Neural cell (in vitro differentiated cells): ENCODE results near the gene CNNM2. TPM values are rescaled to one million over a fixed set of nuclear protein-coding genes. Genes with fewer than 3 reads are reported as not detected.

Experiments
- H2AFZ ChIP-seq: fragments of 200-600, 300-800 bp; sonication (generic), shearing (Covaris generic); 2 replicates; pipeline ENCODE4 v1.6.0; 2014; ENCODE audit warnings: low read depth, mild to moderate bottlenecking, antibody characterized with exemption, low read length, moderate library complexity
- H3F3A ChIP-seq: fragments of 200-600 bp; shearing (Covaris generic); 2 replicates; pipeline ENCODE4 v1.6.1; 2016; ENCODE audit warnings: mild to moderate bottlenecking, moderate library complexity, mixed read lengths, antibody characterized with exemption, low read length; ENCODE audit not compliant: insufficient read depth, poor library complexity, severe bottlenecking
- H3K27ac ChIP-seq: fragments of 200-600, 300-800 bp; sonication (generic), shearing (Covaris generic); 2 replicates; pipeline ENCODE4 v1.5.1; 2014; ENCODE audit warnings: mild to moderate bottlenecking, low read length, moderate library complexity
- H3K27me3 ChIP-seq: fragments of 300-800, 200-600 bp; sonication (generic), shearing (Covaris generic); 2 replicates; pipeline ENCODE4 v1.6.0; 2014; ENCODE audit warnings: mild to moderate bottlenecking, low read depth, low read length, moderate library complexity; ENCODE audit not compliant: insufficient read depth
- H3K36me3 ChIP-seq: fragments of 300-800, 200-600 bp; sonication (generic), shearing (Covaris generic); 2 replicates; pipeline ENCODE4 v1.5.1; 2014; ENCODE audit warnings: mild to moderate bottlenecking, antibody characterized with exemption, low read length, moderate library complexity; ENCODE audit not compliant: insufficient read depth
- H3K4me2 ChIP-seq: fragments of 300-800, 200-600 bp; sonication (generic), shearing (Covaris generic); 2 replicates; pipeline ENCODE4 v1.6.0; 2014; ENCODE audit warnings: mild to moderate bottlenecking, low read length
- H3K4me3 ChIP-seq: fragments of 300-800, 200-600 bp; sonication (generic), shearing (Covaris generic); 2 replicates; pipeline ENCODE4 v1.5.1; 2014; ENCODE audit warnings: mild to moderate bottlenecking, low read length, moderate library complexity
- H3K79me2 ChIP-seq: fragments of 200-600 bp; shearing (Covaris generic); replicated peaks from 2 replicates; pipeline ENCODE4 v1.6.0; 2014; ENCODE audit warnings: mild to moderate bottlenecking, low read length, moderate library complexity; ENCODE audit not compliant: insufficient read depth
- H3K9ac ChIP-seq: fragments of 300-800, 200-600 bp; sonication (generic), shearing (Covaris generic); 2 replicates; pipeline ENCODE4 v1.6.1; 2016; ENCODE audit warnings: mild to moderate bottlenecking, low read length, mixed read lengths
- H3K9me2 ChIP-seq: fragments of 200-600 bp; shearing (Covaris generic); 2 replicates; pipeline ENCODE4 v1.6.1; 2016; ENCODE audit warnings: mild to moderate bottlenecking, low read length, mixed read lengths; ENCODE audit not compliant: insufficient read depth
- H3K9me3 ChIP-seq: fragments of 200-600, 300-800 bp; sonication (generic), shearing (Covaris generic); 2 replicates; pipeline ENCODE4 v1.6.1; 2016; ENCODE audit warnings: mild to moderate bottlenecking, mixed run types, low read length, moderate library complexity, mixed read lengths
- H4K20me1 ChIP-seq: fragments of 200-600 bp; shearing (Covaris generic); 2 replicates; pipeline ENCODE4 v1.6.1; 2016; ENCODE audit warnings: mild to moderate bottlenecking, mixed run types; ENCODE audit not compliant: insufficient read depth
- CTCF ChIP-seq: fragments of 450-650 bp; IDR thresholded peaks from 2 replicates; pipeline ENCODE4 v1.5.1; 2014; ENCODE audit warnings: antibody characterized with exemption, mild to moderate bottlenecking, moderate library complexity; ENCODE audit not compliant: poor library complexity, severe bottlenecking
- EP300 ChIP-seq: fragments of 450-650 bp; conservative IDR thresholded peaks from 2 replicates; pipeline ENCODE4 v1.6.1; 2014; ENCODE audit warnings: antibody characterized with exemption, mild to moderate bottlenecking, moderate library complexity; ENCODE audit not compliant: poor library complexity, severe bottlenecking
- EZH2 ChIP-seq: fragments of 200-600, 300-800 bp; shearing (Covaris generic), sonication (generic); IDR thresholded peaks from 2 replicates; pipeline ENCODE4 v1.6.1; 2014; ENCODE audit warnings: antibody characterized with exemption, low read length, borderline replicate concordance, mild to moderate bottlenecking; ENCODE audit not compliant: insufficient read depth, poor library complexity, severe bottlenecking
- MXI1 ChIP-seq: fragments of 450-650 bp; conservative IDR thresholded peaks from 2 replicates; pipeline ENCODE4 v1.6.1; 2014; ENCODE audit warnings: antibody characterized with exemption, mild to moderate bottlenecking; ENCODE audit not compliant: poor library complexity, severe bottlenecking
- POLR2AphosphoS5 ChIP-seq: IDR thresholded peaks from 2 replicates; pipeline ENCODE4 v1.6.1; 2012
- RAD21 ChIP-seq: fragments of 450-650 bp; conservative IDR thresholded peaks from 2 replicates; pipeline ENCODE4 v1.6.1; 2014; ENCODE audit warnings: antibody characterized with exemption, mild to moderate bottlenecking, moderate library complexity
- SMC3 ChIP-seq: fragments of 450-650 bp; conservative IDR thresholded peaks from 2 replicates; pipeline ENCODE4 v1.6.1; 2014; ENCODE audit warnings: antibody characterized with exemption, mild to moderate bottlenecking, moderate library complexity; ENCODE audit not compliant: poor library complexity
- TAF1 ChIP-seq: IDR thresholded peaks from 2 replicates; pipeline ENCODE4 v1.6.1; 2012; ENCODE audit warnings: low read depth
- polyA plus RNA-seq: library from polyadenylated mRNA; depleted of rRNA; stranded (reverse); fragments of >200 nt; gene quantifications from 2 replicates; pipeline ENCODE4 v1.2.3, GENCODE V29; 2014
- TF ChIP-seq, protein P1 (sequence below): IDR thresholded peaks from 2 replicates; pipeline ENCODE4 v1.6.1; 2012; ENCODE audit warnings: borderline replicate concordance

Gene CNNM2
- polyA plus RNA-seq, 1 donor from 2014 or later = 5.0 TPM

GRCh38 chr10:102945449-102945848 is 27.4 kb downstream of the CNNM2 start:
- Histone ChIP-seq H4K20me1 (peaks cover 3% of the 10 kb centered on the region), H3K79me2 (no peaks in the 10 kb centered on the region), H3K4me3 (no peak overlapping the region), H3K36me3 (no peaks in the 10 kb centered on the region), H3K9ac (no peak overlapping the region), H3K4me2 (no peak overlapping the region), H3F3A (no peaks in the 10 kb centered on the region), H2AFZ (no peak overlapping the region), H3K9me3 (no peaks in the 10 kb centered on the region), H3K27me3 (no peaks in the 10 kb centered on the region), H3K9me2 (no peaks in the 10 kb centered on the region), H3K27ac (no peak overlapping the region)
- no peak for TF ChIP-seq EP300
- TF ChIP-seq TAF1 = no peak
- no peak for TF ChIP-seq RAD21
- no peak for TF ChIP-seq SMC3
- TF ChIP-seq POLR2AphosphoS5 = no peak
- TF ChIP-seq MXI1 = no peak
- no peak for TF ChIP-seq CTCF
- TF ChIP-seq, protein P1, sequence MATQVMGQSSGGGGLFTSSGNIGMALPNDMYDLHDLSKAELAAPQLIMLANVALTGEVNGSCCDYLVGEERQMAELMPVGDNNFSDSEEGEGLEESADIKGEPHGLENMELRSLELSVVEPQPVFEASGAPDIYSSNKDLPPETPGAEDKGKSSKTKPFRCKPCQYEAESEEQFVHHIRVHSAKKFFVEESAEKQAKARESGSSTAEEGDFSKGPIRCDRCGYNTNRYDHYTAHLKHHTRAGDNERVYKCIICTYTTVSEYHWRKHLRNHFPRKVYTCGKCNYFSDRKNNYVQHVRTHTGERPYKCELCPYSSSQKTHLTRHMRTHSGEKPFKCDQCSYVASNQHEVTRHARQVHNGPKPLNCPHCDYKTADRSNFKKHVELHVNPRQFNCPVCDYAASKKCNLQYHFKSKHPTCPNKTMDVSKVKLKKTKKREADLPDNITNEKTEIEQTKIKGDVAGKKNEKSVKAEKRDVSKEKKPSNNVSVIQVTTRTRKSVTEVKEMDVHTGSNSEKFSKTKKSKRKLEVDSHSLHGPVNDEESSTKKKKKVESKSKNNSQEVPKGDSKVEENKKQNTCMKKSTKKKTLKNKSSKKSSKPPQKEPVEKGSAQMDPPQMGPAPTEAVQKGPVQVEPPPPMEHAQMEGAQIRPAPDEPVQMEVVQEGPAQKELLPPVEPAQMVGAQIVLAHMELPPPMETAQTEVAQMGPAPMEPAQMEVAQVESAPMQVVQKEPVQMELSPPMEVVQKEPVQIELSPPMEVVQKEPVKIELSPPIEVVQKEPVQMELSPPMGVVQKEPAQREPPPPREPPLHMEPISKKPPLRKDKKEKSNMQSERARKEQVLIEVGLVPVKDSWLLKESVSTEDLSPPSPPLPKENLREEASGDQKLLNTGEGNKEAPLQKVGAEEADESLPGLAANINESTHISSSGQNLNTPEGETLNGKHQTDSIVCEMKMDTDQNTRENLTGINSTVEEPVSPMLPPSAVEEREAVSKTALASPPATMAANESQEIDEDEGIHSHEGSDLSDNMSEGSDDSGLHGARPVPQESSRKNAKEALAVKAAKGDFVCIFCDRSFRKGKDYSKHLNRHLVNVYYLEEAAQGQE = no peak
- TF ChIP-seq EZH2 = no peak

DNA sequence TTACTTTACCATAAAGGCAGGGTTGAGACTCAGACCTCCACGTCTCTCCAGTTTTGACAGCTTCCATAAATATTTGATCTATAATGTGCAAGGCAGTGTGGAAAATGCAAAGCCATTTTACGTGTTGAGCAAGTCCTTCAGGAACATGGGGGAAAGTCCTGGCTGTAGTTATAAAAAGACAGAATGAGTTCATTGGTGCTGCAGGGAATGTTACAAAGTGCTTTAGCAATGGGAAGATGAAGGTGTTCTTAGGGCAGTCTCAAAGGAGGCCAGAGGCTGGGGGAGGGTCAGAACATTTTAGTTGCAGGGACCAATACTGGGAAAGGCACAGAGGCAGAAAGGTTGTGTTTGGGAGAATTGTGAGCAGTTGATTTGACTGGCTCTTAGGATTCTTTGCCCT is 27.9 kb downstream of the CNNM2 start:
- Histone ChIP-seq H3K79me2 (no peaks in the 10 kb centered on the region), H3F3A (no peaks in the 10 kb centered on the region), H2AFZ (no peak overlapping the region), H3K4me2 (no peak overlapping the region), H3K27me3 (no peaks in the 10 kb centered on the region), H3K27ac (no peak overlapping the region), H3K9me2 (no peaks in the 10 kb centered on the region), H4K20me1 (peaks cover 3% of the 10 kb centered on the region), H3K36me3 (no peaks in the 10 kb centered on the region), H3K9me3 (no peaks in the 10 kb centered on the region), H3K4me3 (no peak overlapping the region), H3K9ac (no peak overlapping the region)
- TF ChIP-seq POLR2AphosphoS5 (no peak), TAF1 (no peak), EZH2 (no peak), EP300 (no peak), MXI1 (no peak), RAD21 (no peak), CTCF (no peak), SMC3 (no peak)
- TF ChIP-seq, protein P1 = no peak
